ENCODE measurements around the gene LILRB2. TPM values are rescaled to one million over a fixed set of nuclear protein-coding genes. Genes with fewer than 3 reads are reported as not detected.
"Not testable (repeated sequence)": the region's sequence is repeated elsewhere in the genome, so short reads cannot be mapped to it uniquely, and the experiment has no call there.

The LILRB2 gene
- total and polyA plus RNA-seq, 8 donors = 0.19 to 3.9 (median 1.5) TPM

DNA sequence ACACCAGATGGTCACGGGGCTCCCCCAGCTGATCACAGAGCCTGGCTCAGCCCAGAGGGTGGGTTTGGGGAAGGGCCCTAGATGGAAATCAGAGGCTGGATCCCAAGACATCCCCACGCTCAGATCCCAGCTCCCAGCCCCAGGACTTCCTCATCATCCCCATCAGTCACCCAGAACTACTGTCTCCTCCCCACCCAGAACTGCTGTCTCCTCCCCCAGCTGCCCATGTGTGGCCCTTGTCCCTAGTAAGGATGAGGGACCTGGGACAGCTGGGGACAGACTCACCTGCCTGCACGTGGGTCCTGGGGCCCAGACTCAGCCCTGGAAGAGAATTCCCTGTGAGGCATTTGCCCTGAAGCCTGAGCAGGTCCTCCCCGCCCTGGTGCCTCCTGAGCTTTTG, 38.7 kb downstream of the LILRB2 start:
- DNase-seq; H3K27me3 ChIP-seq; H3K27ac ChIP-seq; intact Hi-C loops (cut with DNase I); FAIRE-seq; H3K4me3 ChIP-seq; H3K36me3 ChIP-seq; H3K9me3 ChIP-seq; H3K4me1 ChIP-seq; ATAC-seq: not testable (repeated sequence)
- WGBS, 2 donors = 36% methylated on average over 4 of the region's 4 CpGs; no CpG with 5 or more reads in 1 of the 2 donors

DNA sequence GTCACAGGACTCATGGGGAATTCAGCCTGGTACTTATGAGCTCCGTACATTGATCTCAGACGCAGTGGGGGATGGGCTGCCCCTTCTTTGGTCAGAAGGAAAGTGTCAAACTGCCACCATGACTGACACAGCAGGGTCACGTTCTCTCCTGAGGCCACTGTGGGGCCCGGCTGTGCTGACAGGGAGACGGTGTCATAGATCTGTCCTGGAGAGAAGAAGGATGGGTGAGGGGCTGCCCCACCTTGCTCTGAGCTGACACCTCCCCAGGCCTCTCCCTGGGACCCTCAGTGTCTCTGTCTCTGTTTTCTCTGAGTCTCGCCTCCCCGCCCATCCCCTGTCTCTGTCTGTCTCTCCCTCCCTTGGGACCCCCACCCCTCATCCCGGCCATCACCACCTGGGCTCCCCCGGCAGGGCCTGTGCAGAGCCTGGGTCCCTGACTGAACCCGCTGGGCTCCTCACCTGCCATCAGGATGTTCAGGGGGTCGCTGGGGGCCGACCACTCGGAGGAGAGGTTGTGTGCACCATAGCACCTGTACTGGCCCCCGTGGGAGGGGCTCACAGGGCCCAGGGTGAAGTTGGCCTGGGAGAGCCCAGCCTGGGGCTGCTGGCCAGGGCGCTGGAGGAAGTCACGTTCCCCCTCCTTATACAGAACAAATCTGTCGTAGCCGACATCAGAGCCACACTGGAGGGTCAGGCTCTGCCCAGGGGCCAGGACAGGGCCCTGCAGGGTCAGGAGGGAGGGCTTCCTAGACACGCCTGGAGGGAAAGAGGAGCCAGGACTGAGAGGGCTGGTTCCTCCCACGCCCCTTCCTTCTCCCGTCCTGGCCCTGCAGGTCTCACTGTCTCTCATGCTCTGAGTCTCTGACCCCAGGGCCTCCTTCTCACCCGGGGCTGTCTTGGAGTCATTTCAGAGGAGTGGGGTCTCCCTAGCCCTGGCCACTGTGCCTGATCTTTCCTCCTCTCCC, 40.3 kb downstream of the LILRB2 start:
- H3K4me3 ChIP-seq; H3K36me3 ChIP-seq; ATAC-seq; H3K4me1 ChIP-seq; FAIRE-seq; H3K27ac ChIP-seq; H3K9me3 ChIP-seq; H3K27me3 ChIP-seq; intact Hi-C loops (cut with DNase I): not testable (repeated sequence)
- peak in 1 of 6 donors; percentile 62 for DNase-seq
- 40 to 58% methylated on average over 9 to 18 of the region's 22 CpGs for WGBS, 2 donors

DNA sequence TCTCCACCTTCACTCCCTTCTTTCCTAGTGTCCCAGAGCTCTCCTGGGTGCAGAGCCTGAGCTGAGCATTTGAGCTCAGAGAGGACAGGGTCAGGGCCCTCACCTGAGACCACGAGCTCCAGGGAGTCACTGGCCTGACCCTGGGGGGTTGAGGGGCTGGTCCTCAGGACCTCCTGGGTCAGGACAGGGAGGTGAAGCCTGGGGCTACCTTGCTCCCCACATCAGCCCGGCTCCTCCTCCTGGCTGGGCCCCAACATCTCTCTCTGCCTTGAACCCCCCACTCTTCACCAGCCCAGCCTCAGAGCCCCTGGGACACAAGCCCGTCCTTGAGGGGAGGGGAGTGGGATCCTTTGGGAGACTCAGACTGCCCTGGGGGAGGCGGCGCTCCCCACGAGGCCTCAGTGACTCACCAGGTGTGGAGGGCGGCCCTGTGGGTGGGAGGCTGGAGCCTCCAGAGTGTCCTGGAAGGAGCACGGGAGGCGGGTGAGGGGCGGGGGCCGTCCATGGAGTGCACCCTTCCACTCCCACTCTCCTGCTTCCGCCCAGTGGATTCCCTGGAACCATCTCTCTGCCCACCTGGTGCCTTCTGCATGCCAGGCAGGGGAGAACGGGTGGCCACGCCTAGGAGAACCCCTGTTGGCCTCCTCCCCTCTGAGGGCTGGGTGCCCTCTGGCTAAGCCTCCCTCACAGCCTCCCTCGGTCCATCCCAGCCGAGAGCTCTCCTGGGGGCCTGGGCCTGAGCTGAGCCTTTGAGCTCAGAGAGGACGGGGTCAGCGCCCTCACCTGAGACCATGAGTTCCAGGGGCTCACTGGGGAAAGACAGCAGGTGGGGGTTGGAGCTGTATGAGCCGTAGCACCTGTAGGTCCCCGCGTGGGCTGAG, 41.2 kb downstream of the LILRB2 start:
- H3K27ac ChIP-seq, H3K4me3 ChIP-seq, H3K9me3 ChIP-seq, H3K27me3 ChIP-seq, H3K36me3 ChIP-seq, H3K4me1 ChIP-seq, FAIRE-seq: not testable (repeated sequence)
- intact Hi-C loops (cut with DNase I) = loop anchor here in 1 of 3 donors (10.0 kb wide), 1 partner anchor 65 kb away; the partner anchor contains the start of gene TMC4
- ATAC-seq (peak in 1 of 4 donors; percentile 21), DNase-seq (peak in 2 of 6 donors; percentile 42 to 46)
- WGBS, 2 donors = 47 to 49% methylated on average over 10 to 14 of the region's 21 CpGs

DNA sequence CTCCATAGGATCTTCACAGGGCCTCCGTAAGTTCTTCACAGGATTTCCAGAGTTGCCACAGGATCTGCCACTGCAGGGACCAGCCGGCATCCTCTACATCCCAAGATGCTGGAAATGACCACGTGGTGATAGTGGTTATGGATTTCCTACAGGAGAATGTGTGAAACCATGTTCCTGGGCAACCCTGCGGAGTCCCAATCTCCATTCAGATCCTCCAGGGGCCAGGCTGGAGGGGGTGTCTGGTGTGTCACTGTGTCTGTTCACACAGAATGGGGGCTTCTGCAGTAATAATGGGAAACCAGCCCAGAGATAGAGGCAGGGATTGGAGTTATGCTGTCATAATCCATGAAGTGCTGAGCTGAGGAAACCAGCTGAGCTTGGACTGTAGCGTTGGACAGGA, 47.0 kb downstream of the LILRB2 start:
- H3K4me1 ChIP-seq = no peaks in the 10 kb centered on the region
- FAIRE-seq (no peak), ATAC-seq (no peak), DNase-seq (peak in 1 of 6 donors; percentile 10)
- WGBS, 2 donors = 4 to 47% methylated on average over 5 of the region's 5 CpGs
- no peaks in the 10 kb centered on the region for H3K36me3 ChIP-seq
- no peaks in the 10 kb centered on the region for H3K9me3 ChIP-seq
- no peaks in the 10 kb centered on the region for H3K27me3 ChIP-seq
- H3K27ac ChIP-seq = no peak overlapping the region
- intact Hi-C loops (cut with DNase I) = loop anchor here in 1 of 3 donors (10.0 kb wide), 1 partner anchor 59 kb away; the partner anchor contains the start of gene TMC4
- TF ChIP-seq, protein P1, sequence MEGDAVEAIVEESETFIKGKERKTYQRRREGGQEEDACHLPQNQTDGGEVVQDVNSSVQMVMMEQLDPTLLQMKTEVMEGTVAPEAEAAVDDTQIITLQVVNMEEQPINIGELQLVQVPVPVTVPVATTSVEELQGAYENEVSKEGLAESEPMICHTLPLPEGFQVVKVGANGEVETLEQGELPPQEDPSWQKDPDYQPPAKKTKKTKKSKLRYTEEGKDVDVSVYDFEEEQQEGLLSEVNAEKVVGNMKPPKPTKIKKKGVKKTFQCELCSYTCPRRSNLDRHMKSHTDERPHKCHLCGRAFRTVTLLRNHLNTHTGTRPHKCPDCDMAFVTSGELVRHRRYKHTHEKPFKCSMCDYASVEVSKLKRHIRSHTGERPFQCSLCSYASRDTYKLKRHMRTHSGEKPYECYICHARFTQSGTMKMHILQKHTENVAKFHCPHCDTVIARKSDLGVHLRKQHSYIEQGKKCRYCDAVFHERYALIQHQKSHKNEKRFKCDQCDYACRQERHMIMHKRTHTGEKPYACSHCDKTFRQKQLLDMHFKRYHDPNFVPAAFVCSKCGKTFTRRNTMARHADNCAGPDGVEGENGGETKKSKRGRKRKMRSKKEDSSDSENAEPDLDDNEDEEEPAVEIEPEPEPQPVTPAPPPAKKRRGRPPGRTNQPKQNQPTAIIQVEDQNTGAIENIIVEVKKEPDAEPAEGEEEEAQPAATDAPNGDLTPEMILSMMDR (IDR thresholded peaks at IDR 0.05) = no peak
- no peak overlapping the region for H3K4me3 ChIP-seq

DNA sequence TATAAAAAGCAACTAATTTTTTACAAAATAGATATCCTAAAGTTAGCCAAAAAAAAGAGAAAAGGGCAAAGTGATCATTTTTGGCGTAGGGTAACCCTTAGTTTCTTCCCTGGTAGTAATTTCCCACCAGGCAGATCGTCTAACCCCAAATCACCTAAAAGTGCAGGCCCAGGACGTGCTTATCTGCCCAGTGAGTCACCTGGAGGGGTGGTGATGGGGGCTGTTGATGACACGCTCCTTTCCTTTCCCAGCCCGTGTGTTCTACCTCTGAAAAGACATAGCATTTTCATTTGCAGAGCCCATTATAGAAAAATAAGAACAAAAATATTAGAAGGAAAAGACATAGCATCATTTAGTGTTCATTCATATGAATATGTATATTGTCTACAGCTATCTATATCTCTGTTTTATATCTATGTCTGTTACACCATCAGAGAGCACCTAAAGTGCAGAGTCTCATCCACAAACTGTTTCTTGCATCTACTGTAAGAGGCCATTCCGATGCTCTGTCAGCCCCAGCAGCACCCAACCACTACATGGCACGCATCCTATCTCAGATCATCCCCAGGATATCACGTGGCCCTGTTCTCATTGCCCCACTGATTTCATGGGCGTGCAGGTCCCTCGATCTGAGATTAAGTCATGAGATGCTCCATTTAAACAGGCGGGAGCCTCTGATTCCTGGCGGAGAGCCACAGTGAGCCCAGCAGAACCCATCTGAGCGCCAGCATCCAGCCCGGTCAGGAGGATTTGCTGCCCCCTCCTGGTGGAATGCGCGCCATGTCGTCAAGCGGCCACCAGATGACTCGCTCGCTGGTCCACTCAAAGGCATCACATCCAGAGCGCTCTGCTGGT, 49.6 kb downstream of the LILRB2 start:
- TF ChIP-seq, protein P1 (IDR thresholded peaks at IDR 0.05) = peak; percentile 86 to 99 (median 90)
- no peaks in the 10 kb centered on the region for H3K27me3 ChIP-seq
- no peaks in the 10 kb centered on the region for H3K36me3 ChIP-seq
- whole genome bisulfite sequencing, 2 donors = 11 to 14% methylated on average over 21 of the region's 21 CpGs
- intact Hi-C loops (cut with DNase I) = loop anchor here in 2 of 3 donors (2.0 to 10.0 kb wide), 2 partner anchors 57 to 61 kb away; partner anchors contain the start of gene TMC4 (in 1 of the 2)
- peak; percentile 96 to 100 (median 99) for ATAC-seq
- no peaks in the 10 kb centered on the region for H3K9me3 ChIP-seq
- H3K4me3 ChIP-seq = no peak overlapping the region
- no peaks in the 10 kb centered on the region for H3K4me1 ChIP-seq
- no peak overlapping the region for H3K27ac ChIP-seq
- FAIRE-seq = no peak
- peak; percentile 62 to 96 (median 94) for DNase-seq

Measured in pancreas (tissue), 10 donors.